GM12864 (cell line): ENCODE results near the gene D2HGDH.

Experiments used
- DNase-seq: peaks from one replicate; pipeline ENCODE4 v3.0.0-alpha.2; 2011; ENCODE audit warnings: low read depth
- H3K4me3 ChIP-seq: 2 replicates; pipeline ENCODE4 v1.5.1; 2011; ENCODE audit warnings: mild to moderate bottlenecking, low read depth, low read length, control low read depth
- TF ChIP-seq, protein P1 (sequence below): IDR thresholded peaks from 2 replicates; pipeline ENCODE4 v1.5.1; 2011; ENCODE audit warnings: low read depth, mild to moderate bottlenecking, moderate library complexity, low read length, control low read depth, inconsistent platforms; ENCODE audit errors: missing control alignments

The D2HGDH gene

DNA sequence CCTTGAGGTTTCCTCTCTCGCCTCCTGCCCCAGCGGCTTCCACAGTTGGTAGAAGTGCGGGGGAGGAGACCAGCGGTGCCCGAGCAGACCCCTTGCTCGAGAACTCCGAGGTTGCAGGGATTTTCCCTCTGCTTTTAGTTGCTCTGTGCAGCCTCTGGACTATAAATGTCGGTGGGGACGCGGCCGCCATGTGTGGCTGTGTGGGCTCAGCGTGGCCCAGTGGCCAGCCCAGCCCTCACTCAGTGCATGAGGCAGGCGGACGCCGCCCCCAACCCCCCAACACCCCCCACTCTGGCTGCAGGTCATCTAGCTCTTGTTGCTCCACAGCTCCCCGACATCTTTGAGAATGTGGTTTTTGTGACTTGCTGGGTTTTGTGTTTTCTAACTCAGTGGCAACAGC lies 15.3 kb upstream of the D2HGDH start:
- TF ChIP-seq, protein P1, sequence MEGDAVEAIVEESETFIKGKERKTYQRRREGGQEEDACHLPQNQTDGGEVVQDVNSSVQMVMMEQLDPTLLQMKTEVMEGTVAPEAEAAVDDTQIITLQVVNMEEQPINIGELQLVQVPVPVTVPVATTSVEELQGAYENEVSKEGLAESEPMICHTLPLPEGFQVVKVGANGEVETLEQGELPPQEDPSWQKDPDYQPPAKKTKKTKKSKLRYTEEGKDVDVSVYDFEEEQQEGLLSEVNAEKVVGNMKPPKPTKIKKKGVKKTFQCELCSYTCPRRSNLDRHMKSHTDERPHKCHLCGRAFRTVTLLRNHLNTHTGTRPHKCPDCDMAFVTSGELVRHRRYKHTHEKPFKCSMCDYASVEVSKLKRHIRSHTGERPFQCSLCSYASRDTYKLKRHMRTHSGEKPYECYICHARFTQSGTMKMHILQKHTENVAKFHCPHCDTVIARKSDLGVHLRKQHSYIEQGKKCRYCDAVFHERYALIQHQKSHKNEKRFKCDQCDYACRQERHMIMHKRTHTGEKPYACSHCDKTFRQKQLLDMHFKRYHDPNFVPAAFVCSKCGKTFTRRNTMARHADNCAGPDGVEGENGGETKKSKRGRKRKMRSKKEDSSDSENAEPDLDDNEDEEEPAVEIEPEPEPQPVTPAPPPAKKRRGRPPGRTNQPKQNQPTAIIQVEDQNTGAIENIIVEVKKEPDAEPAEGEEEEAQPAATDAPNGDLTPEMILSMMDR: no peak
- DNase-seq: no peak
- no peak overlapping the region for H3K4me3 ChIP-seq

DNA sequence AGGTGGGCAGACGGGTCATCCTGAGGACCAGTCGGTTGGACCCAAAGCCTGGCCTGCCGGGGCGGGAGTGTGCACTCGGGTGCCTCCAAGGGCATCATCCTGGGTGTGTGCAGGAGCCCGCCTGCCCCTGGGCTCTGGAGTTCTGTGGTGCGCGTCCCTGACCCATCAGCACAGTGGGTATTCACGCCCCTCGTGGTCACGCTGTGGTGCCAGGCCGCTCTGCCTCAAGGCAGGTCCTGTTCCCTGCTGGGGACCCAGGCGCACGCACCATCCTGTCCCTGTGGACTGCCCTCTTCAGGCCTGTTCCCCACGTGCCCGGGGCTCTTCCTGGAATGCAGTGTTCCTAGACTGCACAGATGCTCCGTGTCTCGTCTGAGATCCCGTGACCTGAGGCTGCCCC lies 14.3 kb upstream of the D2HGDH start:
- no peak overlapping the region for H3K4me3 ChIP-seq
- TF ChIP-seq, protein P1: no peak
- no peak for DNase-seq

DNA sequence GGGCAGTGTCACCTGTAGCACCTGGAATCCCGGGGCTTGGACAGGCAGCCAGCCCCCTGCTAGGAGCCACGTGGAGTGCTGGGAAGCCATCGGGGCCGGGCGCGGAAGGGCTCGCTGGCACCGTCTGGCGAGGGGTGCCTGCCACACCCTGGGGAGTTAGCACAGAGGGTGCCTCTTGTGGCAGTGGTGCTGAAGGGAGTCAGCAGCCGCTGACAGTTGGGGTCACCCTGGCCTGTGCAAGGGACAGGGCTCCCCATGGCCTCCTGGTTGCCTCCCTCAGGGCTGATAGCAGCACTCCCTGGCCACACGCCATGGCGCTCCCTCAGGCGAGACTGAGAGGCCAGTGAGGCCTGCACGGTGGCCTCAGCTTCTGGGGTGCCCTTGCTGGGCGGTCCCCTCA lies 13.9 kb upstream of the D2HGDH start:
- TF ChIP-seq, protein P1: no peak
- no peak for DNase-seq
- H3K4me3 ChIP-seq: no peak overlapping the region

DNA sequence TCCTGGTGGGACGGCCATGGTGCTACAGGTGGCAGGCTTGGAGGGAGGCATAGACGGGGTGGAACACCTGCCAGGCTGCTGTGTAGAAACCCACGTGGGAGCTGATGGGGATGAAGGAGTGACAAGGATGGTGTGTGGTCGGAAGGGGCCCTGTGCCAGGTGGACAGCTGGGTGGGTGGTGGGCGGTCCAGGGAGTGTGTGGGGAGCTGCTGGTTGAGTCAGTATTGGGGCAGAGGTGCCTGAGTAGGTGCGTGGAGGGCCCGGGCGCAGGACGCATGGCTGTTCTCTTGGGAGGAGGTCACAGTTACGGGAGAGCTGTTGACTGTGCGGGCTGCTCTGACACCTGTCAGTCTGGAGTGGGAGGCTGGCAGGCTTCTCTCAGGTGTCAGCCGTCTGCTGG lies 12.6 kb upstream of the D2HGDH start:
- DNase-seq: no peak
- TF ChIP-seq, protein P1: no peak
- H3K4me3 ChIP-seq: no peak overlapping the region

DNA sequence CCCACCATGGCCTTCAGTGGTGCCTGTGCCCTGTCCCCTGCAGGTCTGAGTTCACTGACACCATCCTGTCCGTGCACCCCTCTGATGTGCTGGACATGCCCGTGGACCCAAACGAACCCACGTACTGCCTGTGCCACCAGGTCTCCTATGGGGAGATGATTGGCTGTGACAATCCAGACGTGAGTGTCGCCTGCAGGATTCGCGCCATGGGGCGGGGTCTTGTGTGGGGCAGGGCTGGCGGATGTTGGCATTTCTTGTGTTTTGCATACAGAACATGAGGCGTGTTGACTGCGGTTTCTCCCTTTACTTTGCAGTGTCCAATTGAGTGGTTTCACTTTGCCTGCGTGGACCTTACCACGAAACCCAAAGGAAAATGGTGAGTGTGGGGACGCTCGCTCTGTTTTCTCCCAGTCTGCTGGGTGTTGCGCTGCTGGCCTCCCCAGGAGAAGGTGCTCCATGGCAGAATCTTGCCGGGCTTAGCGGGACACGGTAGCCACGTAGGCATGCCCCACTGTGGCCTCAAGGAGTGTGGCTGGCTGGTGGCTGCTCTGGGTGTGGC lies 11.5 kb upstream of the D2HGDH start:
- no peak overlapping the region for H3K4me3 ChIP-seq
- no peak for DNase-seq
- TF ChIP-seq, protein P1: no peak

DNA sequence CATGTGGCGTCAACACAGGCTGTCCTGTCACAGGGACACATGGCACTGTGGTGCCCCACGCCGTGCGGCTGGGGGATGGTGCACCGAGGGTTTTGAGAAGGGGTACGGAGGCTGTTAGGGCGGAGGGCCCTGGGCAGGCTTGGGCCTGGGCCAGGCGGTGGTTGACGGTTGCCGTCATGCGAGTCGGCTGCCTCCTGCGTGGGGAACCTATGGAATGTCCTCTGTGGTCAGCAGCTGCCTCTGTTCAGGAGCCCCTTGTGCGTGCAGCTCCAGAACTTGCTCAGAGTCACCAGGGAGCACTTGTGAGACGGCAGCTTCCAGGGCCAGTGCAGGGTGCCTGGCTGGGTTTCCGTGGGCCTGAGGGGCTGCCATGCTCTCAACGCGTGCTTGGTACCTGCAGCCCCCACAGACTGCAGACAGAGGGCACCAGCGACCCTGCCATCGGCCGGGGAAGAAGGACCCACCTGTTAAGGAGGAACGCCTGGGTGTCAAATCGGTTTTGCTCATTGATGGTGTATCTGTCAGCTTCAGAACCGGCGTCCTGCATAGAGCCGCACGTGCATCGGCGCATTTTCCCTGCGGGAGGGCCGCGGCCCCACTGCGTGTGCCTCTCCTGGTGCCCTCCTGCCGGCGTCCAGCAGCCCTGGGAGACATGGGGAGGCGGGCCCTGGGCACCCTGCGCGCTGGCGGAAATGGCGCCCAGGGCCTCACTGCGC lies 10.0 kb upstream of the D2HGDH start:
- TF ChIP-seq, protein P1: no peak
- DNase-seq: no peak
- no peak overlapping the region for H3K4me3 ChIP-seq
